Thyroid gland (tissue), 4 donors: ENCODE measurements around the gene EFHD1.

ENCODE experiments used
- POLR2A ChIP-seq, 2 donors: fragments of 450-650 bp; IDR thresholded peaks; one replicate each; pipeline ENCODE4 v1.6.1; 2017; ENCODE audit warnings: antibody characterized with exemption in 2 of 2, mild to moderate bottlenecking in 2 of 2, moderate library complexity in 1 of 2
- TF ChIP-seq, protein P1 (sequence below), 6 experiments: fragments of 200-600 bp in 3 of 6; fragments of 450-650 bp in 3 of 6; sonication (generic) in 3 of 6; IDR thresholded peaks; one replicate each; pipeline ENCODE4 v1.5.1; 2016 to 2019; ENCODE audit warnings: antibody characterized with exemption in 6 of 6, mild to moderate bottlenecking in 2 of 6, inconsistent platforms in 1 of 6, moderate library complexity in 1 of 6

GRCh38 chr2:232653441-232653840, 20.0 kb downstream of the EFHD1 start:
- TF ChIP-seq, protein P1, sequence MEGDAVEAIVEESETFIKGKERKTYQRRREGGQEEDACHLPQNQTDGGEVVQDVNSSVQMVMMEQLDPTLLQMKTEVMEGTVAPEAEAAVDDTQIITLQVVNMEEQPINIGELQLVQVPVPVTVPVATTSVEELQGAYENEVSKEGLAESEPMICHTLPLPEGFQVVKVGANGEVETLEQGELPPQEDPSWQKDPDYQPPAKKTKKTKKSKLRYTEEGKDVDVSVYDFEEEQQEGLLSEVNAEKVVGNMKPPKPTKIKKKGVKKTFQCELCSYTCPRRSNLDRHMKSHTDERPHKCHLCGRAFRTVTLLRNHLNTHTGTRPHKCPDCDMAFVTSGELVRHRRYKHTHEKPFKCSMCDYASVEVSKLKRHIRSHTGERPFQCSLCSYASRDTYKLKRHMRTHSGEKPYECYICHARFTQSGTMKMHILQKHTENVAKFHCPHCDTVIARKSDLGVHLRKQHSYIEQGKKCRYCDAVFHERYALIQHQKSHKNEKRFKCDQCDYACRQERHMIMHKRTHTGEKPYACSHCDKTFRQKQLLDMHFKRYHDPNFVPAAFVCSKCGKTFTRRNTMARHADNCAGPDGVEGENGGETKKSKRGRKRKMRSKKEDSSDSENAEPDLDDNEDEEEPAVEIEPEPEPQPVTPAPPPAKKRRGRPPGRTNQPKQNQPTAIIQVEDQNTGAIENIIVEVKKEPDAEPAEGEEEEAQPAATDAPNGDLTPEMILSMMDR (IDR thresholded peaks at IDR 0.05), result no peak
- TF ChIP-seq POLR2A (IDR thresholded peaks at IDR 0.05), result no peak
